ENCODE measurements around the gene PLEKHG7. TPM values are rescaled to one million over a fixed set of nuclear protein-coding genes. Genes with fewer than 3 reads are reported as not detected.

Gene PLEKHG7
- total and polyA plus RNA-seq, 10 of the 15 experiments (the other 5 are each of a cell fraction or from before 2014, with no cell fraction given) = 0.16 to 1.3 (median 0.65) TPM; not detected in 1

GRCh38 chr12:92695056-92695455, 7.7 kb upstream of the PLEKHG7 start (continued):
- TF ChIP-seq BHLHE40 (IDR thresholded peaks at IDR 0.05; ENCODE audit: borderline replicate concordance in 1 of 2, low read depth in 2 of 2, low read length in 1 of 2) (no peak), NFYB (IDR thresholded peaks at IDR 0.05; ENCODE audit: insufficient read depth, low read depth, low read length) (no peak), ZNF217 (IDR thresholded peaks at IDR 0.05) (no peak), SREBF1 (IDR thresholded peaks at IDR 0.05; ENCODE audit: low read length) (no peak), SRF (IDR thresholded peaks at IDR 0.05; ENCODE audit: low read depth in 2 of 2, low read length in 2 of 2) (no peak)

DNA sequence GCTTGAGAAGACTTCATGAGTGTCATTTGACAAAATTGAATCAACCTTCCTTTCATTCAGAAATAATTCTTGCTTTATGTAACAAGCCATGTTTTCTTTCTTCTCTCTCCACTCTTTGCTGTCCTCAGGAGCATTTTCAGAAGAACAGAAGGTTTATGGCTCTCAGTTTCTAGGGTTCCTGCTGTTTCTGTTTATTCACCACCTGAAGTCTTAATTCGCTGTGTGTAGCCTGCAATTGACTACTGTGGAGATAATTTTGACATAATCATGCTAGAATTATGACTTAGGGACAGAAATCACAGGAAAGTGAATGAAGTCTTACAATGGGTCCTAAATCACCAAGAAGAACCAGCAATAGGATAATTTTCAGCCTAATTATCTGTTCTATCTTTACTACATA, 7.2 kb upstream of the PLEKHG7 start:
- RAD21 ChIA-PET (ENCODE audit: unreplicated experiment) = no interaction called here
- POLR2A ChIA-PET = no interaction called here
- intact Hi-C loops (cut with micrococcal nuclease; ENCODE audit: unreplicated experiment) = no loop called here

More for the DNA sequence above, 7.2 kb upstream of the PLEKHG7 start:
- Histone ChIP-seq H4K20me1 (ENCODE audit: control insufficient read depth, insufficient read depth) (no peaks in the 10 kb centered on the region), H3K36me3 (ENCODE audit: control insufficient read depth in 2 of 2, insufficient read depth in 2 of 2, low read length in 1 of 2) (no peaks in the 10 kb centered on the region), H3K9me3 (replicated peaks; ENCODE audit: control insufficient read depth, insufficient read depth, low read length) (peaks cover 3% of the 10 kb centered on the region; the same call in 2 of the 3 replicates), H3K9ac (ENCODE audit: control insufficient read depth, insufficient read depth, low read length) (no peak overlapping the region), H2AFZ (ENCODE audit: control insufficient read depth, low read depth, low read length) (no peak overlapping the region), H3K27ac (ENCODE audit: control insufficient read depth, insufficient read depth) (no peak overlapping the region), H3K4me2 (ENCODE audit: control insufficient read depth, insufficient read depth) (no peak overlapping the region), H3K79me2 (ENCODE audit: control insufficient read depth, insufficient read depth, low read length) (no peaks in the 10 kb centered on the region), H3K27me3 (replicated peaks in 1 of 2; ENCODE audit: control insufficient read depth in 2 of 2, insufficient read depth in 2 of 2, low read length in 1 of 2) (no peaks in the 10 kb centered on the region), H3K4me3 (no peak overlapping the region), H3K4me1 (ENCODE audit: control insufficient read depth, insufficient read depth, low read length) (no peaks in the 10 kb centered on the region)
- ATAC-seq (no peak), DNase-seq (ENCODE audit: low read depth, low spot score) (no peak), FAIRE-seq (no peak)
- ChIA-PET CTCF (no interaction called here), SMC1A (ENCODE audit: uncharacterized antibody, unreplicated experiment) (no interaction called here)
- TF ChIP-seq, protein P1, sequence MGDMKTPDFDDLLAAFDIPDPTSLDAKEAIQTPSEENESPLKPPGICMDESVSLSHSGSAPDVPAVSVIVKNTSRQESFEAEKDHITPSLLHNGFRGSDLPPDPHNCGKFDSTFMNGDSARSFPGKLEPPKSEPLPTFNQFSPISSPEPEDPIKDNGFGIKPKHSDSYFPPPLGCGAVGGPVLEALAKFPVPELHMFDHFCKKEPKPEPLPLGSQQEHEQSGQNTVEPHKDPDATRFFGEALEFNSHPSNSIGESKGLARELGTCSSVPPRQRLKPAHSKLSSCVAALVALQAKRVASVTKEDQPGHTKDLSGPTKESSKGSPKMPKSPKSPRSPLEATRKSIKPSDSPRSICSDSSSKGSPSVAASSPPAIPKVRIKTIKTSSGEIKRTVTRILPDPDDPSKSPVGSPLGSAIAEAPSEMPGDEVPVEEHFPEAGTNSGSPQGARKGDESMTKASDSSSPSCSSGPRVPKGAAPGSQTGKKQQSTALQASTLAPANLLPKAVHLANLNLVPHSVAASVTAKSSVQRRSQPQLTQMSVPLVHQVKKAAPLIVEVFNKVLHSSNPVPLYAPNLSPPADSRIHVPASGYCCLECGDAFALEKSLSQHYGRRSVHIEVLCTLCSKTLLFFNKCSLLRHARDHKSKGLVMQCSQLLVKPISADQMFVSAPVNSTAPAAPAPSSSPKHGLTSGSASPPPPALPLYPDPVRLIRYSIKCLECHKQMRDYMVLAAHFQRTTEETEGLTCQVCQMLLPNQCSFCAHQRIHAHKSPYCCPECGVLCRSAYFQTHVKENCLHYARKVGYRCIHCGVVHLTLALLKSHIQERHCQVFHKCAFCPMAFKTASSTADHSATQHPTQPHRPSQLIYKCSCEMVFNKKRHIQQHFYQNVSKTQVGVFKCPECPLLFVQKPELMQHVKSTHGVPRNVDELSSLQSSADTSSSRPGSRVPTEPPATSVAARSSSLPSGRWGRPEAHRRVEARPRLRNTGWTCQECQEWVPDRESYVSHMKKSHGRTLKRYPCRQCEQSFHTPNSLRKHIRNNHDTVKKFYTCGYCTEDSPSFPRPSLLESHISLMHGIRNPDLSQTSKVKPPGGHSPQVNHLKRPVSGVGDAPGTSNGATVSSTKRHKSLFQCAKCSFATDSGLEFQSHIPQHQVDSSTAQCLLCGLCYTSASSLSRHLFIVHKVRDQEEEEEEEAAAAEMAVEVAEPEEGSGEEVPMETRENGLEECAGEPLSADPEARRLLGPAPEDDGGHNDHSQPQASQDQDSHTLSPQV (IDR thresholded peaks at IDR 0.05) = no peak
- TF ChIP-seq SUZ12 (IDR thresholded peaks at IDR 0.05; ENCODE audit: unreplicated experiment) = no peak
- TF ChIP-seq SREBF2 (IDR thresholded peaks at IDR 0.05; ENCODE audit: low read length) = no peak
- in situ Hi-C loops (cut with MboI) = no loop called here
- no TSS peak for BruUV-seq (replicated peaks)
- 6% methylated on average over 1 of the region's 1 CpG for WGBS (ENCODE audit: insufficient coverage, insufficient replicate concordance, low lambda C conversion rate, missing lambda C conversion rate)
